Activated naive CD4-positive, alpha-beta T cell (primary cell): ENCODE measurements around the gene MMS22L.

Experiments
- DNase-seq, 4 experiments: peaks; one replicate each; lab custom pipeline; 2025; lab: John Stamatoyannopoulos, UW

MMS22L gene

DNA sequence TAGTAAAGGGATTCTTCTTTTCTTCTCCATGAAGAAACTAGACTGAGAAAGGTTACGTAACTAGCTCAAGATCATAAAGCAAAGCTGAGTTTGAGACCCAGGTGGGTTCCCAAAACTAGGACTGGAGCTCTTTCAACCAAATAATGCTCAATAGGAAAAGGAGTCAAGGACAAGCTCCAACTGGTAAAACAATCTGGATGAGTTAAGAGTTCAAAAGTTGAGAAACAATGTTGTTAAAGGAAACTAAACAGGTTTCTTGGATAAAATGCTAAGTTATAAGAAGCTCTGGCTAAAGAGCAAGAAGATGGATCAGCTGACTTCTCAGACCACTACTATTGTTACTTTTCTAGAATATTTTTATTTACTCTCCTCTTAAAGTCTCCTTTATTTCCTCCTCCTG, 137.3 kb downstream of the MMS22L start:
- no peak for DNase-seq

GRCh38 chr6:97141756-97142155, 141.3 kb downstream of the MMS22L start:
- DNase-seq: no peak

- no peak for DNase-seq
These were observed 144.4 kb downstream of the MMS22L start for GRCh38 chr6:97138581-97138980.

DNA sequence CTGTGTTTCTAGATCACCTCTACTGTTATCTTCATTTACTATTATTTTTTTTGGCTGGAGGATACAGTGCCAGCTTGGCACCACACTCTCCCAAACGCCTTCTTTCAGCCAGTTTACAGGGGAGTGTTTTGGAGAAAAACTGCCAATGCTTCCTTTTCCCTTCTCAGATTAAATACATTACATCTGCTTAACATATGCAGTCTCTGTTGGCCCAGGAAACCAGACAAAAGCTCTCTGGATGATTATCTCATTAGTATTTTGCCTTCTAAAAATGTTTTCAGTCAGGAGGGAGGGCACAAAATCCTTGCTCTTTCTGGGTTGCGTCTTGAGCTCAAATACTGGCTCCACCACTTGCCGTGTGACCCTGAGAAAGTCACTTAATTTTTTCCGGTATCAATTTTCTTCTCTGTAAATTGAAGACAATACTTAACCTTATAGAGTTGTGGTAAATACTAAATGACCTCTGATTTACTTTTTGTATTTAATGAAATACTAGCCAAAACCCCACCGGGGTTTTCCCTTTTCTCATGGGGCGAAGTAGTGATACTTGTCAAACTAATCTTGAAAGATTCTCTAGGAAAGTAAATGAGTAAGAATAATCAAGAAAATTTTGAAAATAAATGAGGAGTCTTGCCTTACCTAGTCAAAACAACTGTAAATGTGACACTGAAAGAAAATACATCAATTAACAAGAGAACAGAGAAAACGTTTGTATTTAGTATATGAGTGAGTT, 146.2 kb downstream of the MMS22L start:
- DNase-seq: no peak

DNA sequence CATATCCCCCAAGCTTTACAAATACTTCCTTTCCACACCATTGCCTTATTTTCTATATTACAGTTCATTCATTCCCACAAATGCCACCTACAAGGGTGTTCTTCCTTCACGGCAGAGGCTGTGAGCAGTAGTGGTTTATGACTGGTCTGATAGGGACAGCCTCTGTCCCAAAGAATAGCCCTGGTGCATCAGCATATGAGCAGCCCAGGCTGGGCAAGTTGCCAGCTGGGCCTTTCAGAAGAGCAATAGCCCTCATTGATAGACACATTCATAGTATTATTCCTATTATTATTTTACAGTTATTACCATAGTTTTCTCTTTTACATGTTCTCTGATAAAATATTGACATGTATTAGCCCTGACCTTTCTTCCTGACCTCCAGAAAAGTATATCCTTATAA, 149.9 kb downstream of the MMS22L start:
- no peak for DNase-seq

- DNase-seq: no peak
These were observed 153.9 kb downstream of the MMS22L start for GRCh38 chr6:97129106-97129505.

DNA sequence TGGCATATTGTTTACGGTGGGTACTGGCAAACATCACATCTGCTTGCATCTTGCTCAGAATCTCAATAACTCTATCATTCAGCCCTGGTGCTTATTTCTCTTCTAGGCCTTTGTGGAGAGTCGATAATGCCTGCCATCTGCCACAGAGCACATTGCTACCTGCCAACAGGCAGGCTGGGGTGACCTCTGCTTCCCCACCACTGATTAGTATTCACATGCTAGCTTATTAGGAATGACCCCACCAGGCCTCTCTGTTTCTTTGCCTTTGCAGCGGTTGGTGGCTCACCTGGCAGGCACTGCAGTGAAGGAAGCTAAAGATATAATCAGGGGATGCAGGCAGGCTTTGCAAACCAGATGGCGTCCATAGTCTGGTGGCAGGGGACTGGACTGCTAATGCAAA, 154.5 kb downstream of the MMS22L start:
- no peak for DNase-seq

DNA sequence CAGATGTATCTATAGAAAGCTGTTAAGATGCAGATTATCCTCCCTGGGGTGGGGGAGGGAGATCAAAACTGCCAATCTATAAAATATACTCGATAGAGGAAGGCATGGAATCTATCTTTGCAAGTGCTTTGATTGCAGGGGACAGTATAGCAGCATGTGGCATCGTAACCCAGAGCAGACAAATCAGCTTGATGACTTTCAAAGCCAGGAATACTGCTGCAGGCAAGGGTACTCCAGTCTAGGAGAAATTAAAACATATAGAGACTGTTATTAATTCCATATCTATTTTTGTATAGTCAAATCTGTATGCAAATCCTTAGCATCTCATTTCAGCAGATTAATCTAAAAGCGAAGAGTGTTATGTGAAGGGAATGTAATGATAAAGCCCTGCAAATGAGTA, 159.4 kb downstream of the MMS22L start:
- DNase-seq: no peak

DNA sequence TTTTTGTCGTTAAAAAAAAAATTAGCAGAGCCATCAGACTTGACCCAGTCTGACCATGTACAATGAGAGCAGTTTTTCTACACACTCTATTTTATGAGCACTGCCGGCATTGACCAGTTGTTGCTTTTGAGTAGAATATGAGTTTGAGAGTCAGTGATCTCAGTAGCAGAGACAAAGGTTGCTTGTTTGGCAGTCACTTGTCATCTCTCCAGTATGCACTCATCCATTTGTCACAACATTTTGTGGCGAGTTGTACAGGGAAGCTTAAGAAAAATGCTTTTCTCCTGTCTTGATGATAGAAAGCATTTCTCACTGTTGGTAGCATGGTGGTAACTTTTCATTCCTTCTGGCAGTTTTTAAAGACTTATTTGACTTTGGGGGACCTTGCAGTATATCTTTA, 159.9 kb downstream of the MMS22L start:
- no peak for DNase-seq

- DNase-seq: no peak
These were observed 162.5 kb downstream of the MMS22L start for GRCh38 chr6:97120511-97120910.

DNA sequence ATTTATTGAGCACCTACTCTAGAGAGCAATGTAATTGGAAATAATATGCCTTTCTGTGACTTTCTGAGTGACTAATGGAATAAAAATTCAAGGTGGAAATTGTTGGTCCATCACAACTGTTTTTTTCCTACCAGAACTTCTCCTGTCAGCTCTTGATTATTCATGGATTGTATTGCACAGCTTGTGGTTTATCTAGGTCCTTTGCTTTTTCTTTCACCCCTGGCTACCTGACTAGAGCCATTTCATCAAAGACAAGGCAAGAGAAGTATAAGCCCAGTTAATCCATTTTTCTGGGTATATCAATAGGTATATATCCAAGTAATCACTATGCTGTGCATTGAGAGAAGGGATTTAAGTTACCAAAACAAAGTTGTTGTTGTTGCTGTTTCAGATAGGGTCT, 168.4 kb downstream of the MMS22L start:
- no peak for DNase-seq

DNA sequence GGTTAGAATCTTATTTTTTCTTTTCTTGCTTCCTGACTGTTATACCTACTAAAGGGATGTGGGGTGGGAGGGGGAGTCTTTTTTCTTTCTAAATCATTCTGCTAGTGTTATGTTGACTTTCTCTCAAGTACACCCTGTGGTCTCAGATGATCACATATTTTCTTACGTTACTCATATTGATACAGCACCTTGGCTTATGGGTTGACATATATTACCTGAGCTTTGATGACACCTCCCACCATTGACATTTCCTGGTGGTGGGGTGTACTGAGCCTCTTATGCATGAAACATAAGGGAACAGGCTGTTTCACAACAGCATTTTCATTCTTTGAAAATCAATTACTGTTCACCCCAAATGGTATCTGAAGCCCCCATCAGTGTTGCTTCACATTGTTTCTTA, 169.8 kb downstream of the MMS22L start:
- DNase-seq: no peak

- DNase-seq: no peak
These were observed 171.8 kb downstream of the MMS22L start for GRCh38 chr6:97111243-97111642.

GRCh38 chr6:97110626-97111025, 172.4 kb downstream of the MMS22L start:
- no peak for DNase-seq

GRCh38 chr6:97110149-97110548, 172.9 kb downstream of the MMS22L start:
- no peak for DNase-seq

- DNase-seq: no peak
These were observed 173.6 kb downstream of the MMS22L start for GRCh38 chr6:97109444-97109843.

DNA sequence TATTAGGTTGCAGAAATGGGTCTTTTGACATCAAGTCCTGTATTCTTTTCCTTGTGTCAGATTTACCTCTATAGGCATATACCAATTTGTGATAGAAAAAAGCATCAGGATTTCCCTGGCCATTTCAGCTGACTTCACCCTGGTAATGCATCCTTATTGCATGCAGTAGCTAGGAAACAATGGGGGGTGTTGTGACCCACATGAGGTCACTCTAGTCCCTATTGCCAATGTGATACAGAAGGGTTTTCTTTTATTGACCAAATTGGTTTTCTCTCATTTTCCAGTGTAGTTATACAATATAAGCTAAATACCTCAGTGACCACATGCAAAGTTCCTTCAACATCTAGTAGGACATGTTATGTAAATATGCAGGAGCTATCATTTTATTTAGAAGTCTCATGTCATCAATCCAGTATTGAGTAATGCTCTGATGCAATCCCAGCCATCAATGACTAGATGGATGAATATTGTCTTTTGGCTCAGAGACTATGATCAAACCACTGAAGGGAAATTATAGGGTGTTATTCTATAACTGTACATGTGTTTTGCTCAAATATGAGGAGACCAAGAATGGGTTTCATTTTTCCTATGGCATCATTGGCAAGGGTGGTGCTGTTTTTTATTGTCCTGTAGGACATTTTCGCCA, 180.7 kb downstream of the MMS22L start:
- no peak for DNase-seq

GRCh38 chr6:97100696-97101095, 182.3 kb downstream of the MMS22L start:
- no peak for DNase-seq

- DNase-seq: no peak
These were observed 185.7 kb downstream of the MMS22L start for GRCh38 chr6:97097068-97098047.

DNA sequence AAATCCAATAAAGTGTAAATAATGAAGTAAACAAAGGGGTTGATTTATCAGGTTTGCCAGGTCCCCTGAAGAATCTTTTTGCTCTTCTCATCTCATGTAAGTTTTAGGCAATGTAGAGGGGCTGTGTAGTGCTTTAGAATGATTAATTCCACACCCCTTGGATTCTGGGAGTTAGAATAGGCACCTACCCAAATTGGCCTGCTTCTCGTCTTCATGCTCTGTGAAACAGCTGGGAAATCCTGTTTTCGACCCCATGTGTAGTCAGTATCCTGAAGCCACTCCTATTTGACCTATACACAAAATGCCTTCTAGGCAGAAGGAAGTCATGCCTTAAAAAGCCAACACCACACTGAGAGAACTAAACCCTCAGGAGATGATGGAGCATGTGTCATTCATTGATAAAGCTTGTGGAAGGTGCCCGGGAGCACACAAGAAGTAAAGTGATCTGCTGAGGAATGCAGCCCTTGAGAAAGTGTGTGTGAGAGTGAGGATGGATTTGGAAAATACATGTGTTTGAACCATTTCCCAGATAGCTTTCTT, 187.6 kb downstream of the MMS22L start:
- no peak for DNase-seq

DNA sequence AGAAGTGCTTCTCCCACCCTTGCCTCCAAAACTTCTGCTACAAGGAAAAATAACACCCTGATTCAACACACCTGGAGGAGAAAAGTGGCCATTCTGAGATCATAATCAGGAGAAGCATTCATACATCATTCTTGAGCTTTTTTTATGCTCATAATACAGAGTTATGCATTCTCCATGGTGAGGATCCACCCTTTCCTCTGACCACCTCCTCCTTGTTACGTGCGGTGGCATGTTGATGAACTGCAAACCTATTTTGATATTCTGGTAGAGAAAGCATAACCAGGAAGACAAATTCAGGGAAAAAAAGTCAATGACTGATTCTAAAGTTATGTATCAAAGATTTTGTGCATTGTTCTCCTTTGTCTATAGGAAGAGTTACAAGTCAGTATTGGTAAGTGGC, 188.6 kb downstream of the MMS22L start:
- no peak for DNase-seq

DNA sequence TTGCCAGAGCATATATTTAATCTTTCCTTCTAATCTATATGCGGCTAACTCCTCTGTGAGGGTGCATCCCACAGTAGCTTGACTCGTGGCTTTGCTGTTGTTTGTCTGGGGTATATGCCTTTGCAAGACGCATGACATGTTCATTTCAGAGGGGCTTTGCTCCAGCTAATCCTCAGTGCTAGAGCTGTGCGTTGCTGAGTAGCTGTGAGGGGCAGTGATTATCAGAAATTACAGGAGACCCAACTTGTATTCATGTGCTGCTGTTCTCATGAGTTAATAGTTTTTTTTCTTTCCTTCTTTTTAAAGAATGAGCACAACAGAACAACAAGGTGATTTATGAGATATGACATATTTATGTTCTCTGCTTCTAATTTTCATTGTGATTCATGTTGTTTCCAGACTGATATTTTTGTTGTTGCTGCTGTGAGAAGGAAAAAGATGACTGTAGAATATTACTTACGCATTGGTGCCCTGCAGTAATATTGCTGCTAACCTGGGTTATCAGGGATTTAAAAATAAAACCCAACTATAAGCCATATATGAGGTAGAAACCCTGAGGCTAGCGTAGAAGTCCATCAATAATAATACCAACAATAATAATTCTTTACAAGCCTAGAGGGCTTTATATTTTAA, 190.2 kb downstream of the MMS22L start:
- no peak for DNase-seq
